NCI-H1092 (cell line): ENCODE measurements around the gene ALX4.

ENCODE experiments used
- DNase-seq: peaks from one replicate; lab custom pipeline; 2025; lab: John Stamatoyannopoulos, UW

Gene ALX4

GRCh38 chr11:44267750-44268613 lies 42.0 kb downstream of the ALX4 start:
- no peak for DNase-seq

- no peak for DNase-seq
Observed at GRCh38 chr11:44267006-44267749, 42.8 kb downstream of the ALX4 start.

- no peak for DNase-seq
Observed at GRCh38 chr11:44266056-44266780, 43.7 kb downstream of the ALX4 start.

GRCh38 chr11:44264761-44265160 lies 45.2 kb downstream of the ALX4 start:
- no peak for DNase-seq

- DNase-seq, result no peak
Observed at GRCh38 chr11:44264438-44264749, 45.5 kb downstream of the ALX4 start.

GRCh38 chr11:44263738-44264437 lies 46.1 kb downstream of the ALX4 start:
- no peak for DNase-seq

GRCh38 chr11:44261800-44262591 lies 47.9 kb downstream of the ALX4 start:
- no peak for DNase-seq

- DNase-seq, result no peak
Observed at GRCh38 chr11:44260081-44260480, 49.9 kb downstream of the ALX4 start.

- DNase-seq, result no peak
Observed at GRCh38 chr11:44258839-44259420, 51.0 kb downstream of the ALX4 start.

GRCh38 chr11:44258190-44258489 lies 51.8 kb downstream of the ALX4 start:
- no peak for DNase-seq

- no peak for DNase-seq
Observed at GRCh38 chr11:44257338-44258189, 52.4 kb downstream of the ALX4 start.

- no peak for DNase-seq
Observed at GRCh38 chr11:44256673-44257291, 53.2 kb downstream of the ALX4 start.

- no peak for DNase-seq
Observed at GRCh38 chr11:44255406-44256071, 54.4 kb downstream of the ALX4 start.

GRCh38 chr11:44252999-44253602 lies 56.8 kb downstream of the ALX4 start:
- no peak for DNase-seq

- no peak for DNase-seq
Observed at GRCh38 chr11:44250421-44250820, 59.5 kb downstream of the ALX4 start.

- DNase-seq, result no peak
Observed at GRCh38 chr11:44248109-44248508, 61.8 kb downstream of the ALX4 start.

- no peak for DNase-seq
Observed at GRCh38 chr11:44247508-44247907, 62.4 kb downstream of the ALX4 start.

GRCh38 chr11:44246726-44247125 lies 63.2 kb downstream of the ALX4 start:
- DNase-seq, result no peak
